GM10248 (cell line): ENCODE results near the gene PRPF6.

Experiments used
- CTCF ChIA-PET: fragments of 300-600 bp; sonication (Branson Sonifier 250); formaldehyde crosslinking; extraction: SDS; loops from one replicate; lab custom pipeline; 2021; ENCODE audit warnings: antibody characterized with exemption; lab: Yijun Ruan, JAX
- POLR2A ChIA-PET: fragments of 350-650 bp; sonication (Branson Sonifier 250); formaldehyde crosslinking; extraction: SDS; loops from one replicate; lab custom pipeline; 2020; ENCODE audit warnings: antibody characterized with exemption; lab: Yijun Ruan, JAX
- DNase-seq: peaks from one replicate; pipeline ENCODE4 v3.0.0; 2012; ENCODE audit errors: extremely low spot score
- CTCF ChIP-seq: IDR thresholded peaks from 2 replicates; pipeline ENCODE4 v1.5.1; 2012; ENCODE audit warnings: mild to moderate bottlenecking, low read depth; ENCODE audit errors: extremely low read depth, missing control alignments, control extremely low read depth

The PRPF6 gene

GRCh38 chr20:64050261-64051032 lies 69.5 kb downstream of the PRPF6 start:
- DNase-seq = no peak
- TF ChIP-seq CTCF = no peak
- ChIA-PET POLR2A (no interaction called here), CTCF (interaction anchor here (0.8 to 7.8 kb wide), 3 partner anchors 11 to 75 kb away, joined by 3 to 69 read pairs (median 3); partner anchors contain the start of gene PRPF6)

- ChIA-PET POLR2A (no interaction called here), CTCF (interaction anchor here (0.8 to 7.8 kb wide), 2 partner anchors 12 to 74 kb away, joined by 3 to 69 read pairs; no protein-coding TSS in a partner anchor)
- no peak for DNase-seq
- no peak for TF ChIP-seq CTCF
Measured at GRCh38 chr20:64051033-64051452, 70.1 kb downstream of the PRPF6 start.

- no peak for DNase-seq
- ChIA-PET POLR2A (no interaction called here), CTCF (interaction anchor here (3.5 to 7.8 kb wide), 2 partner anchors 12 to 72 kb away, joined by 12 to 69 read pairs; partner anchors contain the start of genes PRPF6 and SAMD10)
- no peak for TF ChIP-seq CTCF
Measured at GRCh38 chr20:64051561-64052325, 70.8 kb downstream of the PRPF6 start.

- TF ChIP-seq CTCF = no peak
- POLR2A ChIA-PET = no interaction called here
- CTCF ChIA-PET = interaction anchor here (3.5 to 7.8 kb wide), 2 partner anchors 13 to 72 kb away, joined by 12 to 69 read pairs; partner anchors contain the start of genes PRPF6 and SAMD10
- no peak for DNase-seq
Measured at GRCh38 chr20:64052326-64052722, 71.4 kb downstream of the PRPF6 start.

GRCh38 chr20:64052987-64053840 lies 72.3 kb downstream of the PRPF6 start:
- DNase-seq = no peak
- no peak for TF ChIP-seq CTCF
- ChIA-PET CTCF (interaction anchor here (1.3 to 7.8 kb wide), 7 partner anchors 9 to 73 kb away, joined by 3 to 69 read pairs (median 7); partner anchors contain the start of genes LKAAEAR1, PRPF6, SAMD10 and TCEA2), POLR2A (interaction anchor here (0.5 to 1.2 kb wide), 2 partner anchors 17 to 151 kb away, joined by 3 read pairs; partner anchors contain the start of gene C20orf204)
